Suppressor macrophage treated with lipopolysaccharide for 4 hours (primary cell): ENCODE data around the gene TOM1L2.

Experiments used
- DNase-seq: peaks from one replicate; pipeline ENCODE4 v3.0.0-alpha.2; 2020

TOM1L2 gene

DNA sequence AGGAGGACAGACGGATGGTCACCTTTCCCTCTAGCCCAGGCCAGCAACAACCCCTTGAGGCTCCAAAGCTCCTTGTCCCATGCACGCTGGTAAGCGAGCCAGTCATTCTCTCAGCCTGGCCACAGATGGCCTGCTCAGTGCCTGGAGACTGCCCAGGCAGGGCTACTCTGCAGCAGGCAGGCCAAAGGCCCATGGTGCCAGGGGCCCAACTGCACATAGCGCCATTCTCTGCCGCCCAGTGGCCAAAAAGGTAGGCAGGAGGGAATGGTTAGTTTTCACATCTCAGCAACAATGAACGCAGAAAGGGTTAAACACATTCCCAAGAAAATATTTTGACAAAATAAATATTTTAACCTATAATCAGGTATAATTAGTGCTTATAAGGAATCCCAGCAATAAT is 127.7 kb downstream of the TOM1L2 start:
- no peak for DNase-seq

DNA sequence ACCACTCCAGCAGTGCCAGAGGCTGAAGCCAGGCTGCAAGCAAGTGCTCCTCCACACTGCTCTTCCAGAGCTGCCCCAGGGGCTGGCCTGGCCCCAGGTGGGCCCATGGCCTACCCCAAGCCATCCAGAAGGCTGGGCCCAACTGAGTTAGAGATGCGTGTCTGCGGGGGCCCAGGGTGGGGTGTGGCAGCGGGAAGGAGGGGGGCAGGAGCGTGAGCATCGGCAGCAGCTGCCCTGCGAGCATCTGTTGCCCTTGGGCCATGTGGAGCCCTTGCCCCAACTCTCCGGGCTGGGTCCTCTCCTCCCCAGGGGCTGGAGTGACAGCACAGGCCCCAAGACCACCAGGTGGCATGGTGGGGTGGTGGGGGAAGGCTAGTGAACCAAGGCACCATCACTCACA is 128.1 kb downstream of the TOM1L2 start:
- no peak for DNase-seq

DNA sequence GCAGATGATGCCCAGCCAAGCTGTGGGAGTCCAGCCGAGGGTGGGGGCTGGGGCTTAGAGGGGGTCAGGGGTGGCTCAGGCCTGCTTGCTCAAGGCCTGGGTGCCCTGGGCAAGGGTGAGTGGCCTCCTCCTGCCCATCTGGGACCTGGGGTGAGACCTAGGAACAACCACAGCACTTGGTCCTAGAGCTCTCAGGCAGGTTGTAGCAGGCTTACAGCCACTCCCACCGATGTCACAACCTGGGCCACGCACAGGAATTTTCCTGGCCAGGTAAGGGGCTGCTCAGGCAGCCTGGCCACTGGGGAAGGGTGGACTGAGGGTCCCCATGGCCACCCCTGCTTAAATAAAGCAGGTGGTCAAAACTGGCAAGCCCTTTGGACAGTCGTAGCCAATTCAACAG is 129.1 kb downstream of the TOM1L2 start:
- no peak for DNase-seq

DNA sequence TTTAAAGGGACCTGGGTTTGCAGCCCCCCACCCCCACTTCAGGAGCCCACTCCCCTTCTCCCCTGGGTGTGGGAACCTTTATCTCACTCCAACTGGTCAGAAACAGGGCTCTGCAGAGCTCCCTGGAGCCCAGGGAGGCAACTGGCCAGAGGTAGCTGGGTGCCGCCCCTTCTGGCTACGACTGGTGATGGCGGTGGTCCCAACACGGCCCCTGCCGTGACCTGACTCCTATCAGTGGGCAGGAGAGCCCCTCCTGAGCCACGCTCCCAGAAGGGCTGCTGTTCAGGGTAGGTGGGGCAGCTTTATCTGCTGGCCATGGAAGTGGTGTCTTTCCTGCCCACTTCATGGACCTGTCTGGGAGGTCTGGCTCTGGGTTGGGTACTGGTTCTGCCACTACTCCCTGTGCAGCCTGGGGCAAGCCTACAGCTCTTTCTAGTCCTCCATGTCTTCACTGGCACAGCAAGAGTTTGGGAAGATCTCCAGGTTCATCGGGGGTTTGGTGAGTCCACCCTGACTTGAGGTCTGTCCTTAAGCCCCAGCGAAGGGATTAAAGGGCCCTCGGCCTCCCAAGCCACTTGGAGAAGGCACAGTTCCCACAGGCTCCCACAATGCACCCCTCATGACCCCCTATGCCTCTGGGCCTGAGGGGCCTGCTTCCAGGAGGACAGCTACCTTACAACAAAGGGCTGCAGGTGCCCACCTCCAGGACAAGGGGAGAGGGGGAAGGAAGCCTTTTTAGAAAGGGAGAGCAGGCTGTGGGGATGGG is 129.9 kb downstream of the TOM1L2 start:
- DNase-seq = no peak

DNA sequence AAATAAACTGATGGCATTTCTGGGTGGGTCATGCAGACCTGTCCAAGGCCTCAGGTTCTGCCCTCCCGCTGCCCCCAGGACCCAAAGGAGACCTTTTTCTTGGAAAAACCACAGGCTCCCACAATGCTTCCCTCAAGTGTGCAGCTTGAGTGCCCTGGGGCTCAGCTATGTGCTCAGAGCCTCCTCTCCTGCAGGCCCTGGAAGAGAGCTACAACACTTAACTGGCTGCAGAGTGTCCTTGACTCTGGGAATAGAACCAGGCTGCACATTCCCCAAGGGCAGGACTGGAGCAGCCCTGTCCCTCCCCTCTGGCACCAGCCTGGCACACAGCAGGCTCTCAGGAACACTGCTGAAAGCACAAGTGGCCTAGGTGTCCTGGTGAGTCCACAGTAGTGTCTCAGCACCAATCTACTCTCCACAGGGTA is 130.6 kb downstream of the TOM1L2 start:
- no peak for DNase-seq

DNA sequence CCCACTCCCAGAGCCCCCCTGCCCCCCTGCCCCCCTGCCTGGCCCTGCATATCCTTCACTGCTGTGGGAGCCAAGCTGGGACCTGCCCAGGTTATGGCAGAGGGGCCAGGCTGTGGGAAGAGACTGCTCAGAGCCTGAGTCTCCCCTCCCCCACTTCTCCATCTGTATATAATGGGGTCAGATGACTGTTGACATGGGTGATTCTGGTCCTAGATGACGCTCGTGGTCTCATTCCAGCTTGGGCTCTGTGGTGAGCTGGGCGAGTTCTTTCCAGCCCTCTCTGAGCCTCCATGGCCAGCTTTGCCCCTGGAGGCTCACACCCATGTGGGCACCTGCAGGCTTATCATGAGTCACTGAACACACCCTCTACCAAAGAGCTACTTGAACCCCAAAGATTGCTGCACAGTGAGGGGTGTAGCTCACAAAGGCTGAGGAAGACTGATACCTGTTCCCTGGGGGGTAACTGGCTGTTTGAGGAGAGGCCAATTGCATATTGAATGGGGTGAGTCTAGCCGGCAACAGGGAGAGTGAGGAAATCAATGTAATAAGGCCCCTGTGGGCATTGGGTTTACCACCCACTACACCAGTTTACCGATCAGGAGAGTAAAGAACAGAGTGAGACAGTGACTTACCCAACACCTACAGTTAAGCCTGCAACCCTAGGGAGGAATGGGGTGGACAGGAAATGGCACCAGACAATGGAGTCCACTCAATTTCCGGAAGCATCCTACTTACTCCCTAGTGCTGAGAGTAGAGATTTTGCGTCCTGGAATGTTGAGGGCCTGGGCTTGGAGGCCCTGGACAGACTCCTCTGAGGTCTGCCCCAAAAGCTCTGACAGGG is 131.2 kb downstream of the TOM1L2 start:
- DNase-seq = peak; percentile 58

DNA sequence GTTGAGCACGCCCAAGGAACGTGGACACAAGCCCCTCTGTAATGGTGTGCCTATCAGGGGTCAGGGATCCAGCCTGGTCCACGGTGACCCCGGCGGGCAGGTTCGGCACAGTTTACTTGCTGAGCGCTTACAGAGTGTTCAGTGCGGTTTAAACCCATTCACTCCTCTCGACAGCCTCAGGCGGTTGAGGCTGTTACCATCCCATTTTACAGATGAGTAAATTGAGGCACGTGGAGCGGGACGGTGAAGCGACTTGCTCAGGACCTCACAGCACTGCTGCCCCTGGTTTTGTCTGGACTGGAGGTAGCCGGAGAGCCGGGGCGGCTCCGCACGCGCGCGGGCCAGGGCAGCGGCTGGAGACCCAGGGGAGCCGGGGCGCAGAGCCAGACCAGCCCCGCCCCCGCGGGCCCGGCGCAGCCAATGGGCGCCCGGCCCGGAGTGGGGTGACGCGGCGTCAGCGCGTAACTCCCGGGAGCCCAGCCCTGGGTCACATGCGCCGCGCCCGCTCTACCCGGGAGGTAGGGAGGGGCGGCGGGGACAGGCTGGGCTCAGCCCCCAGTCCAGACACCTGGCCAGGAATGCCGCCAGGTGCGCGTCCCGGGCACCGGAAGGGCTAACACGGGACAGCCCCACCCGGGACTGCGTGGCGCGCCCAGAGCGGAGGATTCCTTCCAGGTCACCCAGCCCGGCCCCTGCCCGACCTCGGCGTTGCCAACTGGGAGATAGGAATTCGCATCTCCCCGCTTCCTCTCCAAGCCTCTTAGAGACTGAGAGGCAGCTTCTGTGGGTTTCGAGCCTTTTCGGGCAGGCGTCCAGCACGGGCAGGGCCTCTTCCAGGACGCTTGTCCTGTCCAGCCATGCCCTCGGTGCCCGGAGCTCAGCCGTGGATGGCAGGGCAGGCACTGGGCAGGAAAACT is 132.2 kb downstream of the TOM1L2 start:
- peak; percentile 93 for DNase-seq

DNA sequence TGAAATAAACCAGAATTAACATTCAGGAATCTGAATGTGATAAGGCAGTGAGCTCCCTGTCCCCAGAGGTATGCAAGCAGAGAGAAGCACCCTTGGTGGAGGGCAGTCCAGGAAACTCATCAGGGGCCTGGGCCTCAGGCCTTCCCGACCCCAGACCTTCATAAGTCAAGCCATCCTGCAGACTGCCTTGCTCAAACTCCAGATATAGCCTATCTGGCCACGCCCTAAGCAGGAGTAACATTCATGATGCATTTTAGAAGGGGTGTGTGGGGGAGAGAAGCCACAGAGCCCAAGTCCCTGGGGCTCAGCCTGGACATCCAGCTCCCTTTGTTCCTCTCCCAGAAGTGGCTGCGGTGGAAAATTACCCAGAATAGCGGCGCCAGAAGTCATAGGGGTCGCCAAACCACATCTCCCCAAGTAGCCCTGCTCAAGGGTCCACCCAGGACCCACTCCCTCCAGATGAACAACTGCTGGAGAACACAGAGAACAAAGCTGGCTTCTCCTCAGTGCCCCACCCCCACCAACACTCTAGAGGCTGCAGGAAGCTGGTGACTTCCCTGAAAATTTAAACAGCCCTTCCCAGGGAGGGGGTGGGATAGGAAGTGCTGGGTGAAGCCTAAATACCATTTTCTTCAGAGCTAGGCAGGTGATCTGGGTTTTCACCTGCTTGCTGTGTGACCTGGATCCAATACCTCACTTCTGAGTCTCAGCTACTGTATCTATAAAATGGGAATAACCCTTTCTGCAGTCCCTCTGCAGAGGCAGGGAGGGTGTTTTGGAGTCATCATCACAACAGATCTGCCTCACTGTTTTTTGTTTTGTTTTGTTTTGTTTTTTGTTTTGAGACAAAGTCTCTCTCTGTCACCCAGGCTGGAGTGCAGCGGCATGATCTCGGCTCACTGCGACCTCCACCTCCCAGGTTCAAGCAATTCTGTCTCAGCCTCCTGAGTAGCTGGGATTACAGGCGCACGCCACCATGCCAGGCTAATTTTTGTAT is 133.9 kb downstream of the TOM1L2 start:
- DNase-seq = peak; percentile 66

DNA sequence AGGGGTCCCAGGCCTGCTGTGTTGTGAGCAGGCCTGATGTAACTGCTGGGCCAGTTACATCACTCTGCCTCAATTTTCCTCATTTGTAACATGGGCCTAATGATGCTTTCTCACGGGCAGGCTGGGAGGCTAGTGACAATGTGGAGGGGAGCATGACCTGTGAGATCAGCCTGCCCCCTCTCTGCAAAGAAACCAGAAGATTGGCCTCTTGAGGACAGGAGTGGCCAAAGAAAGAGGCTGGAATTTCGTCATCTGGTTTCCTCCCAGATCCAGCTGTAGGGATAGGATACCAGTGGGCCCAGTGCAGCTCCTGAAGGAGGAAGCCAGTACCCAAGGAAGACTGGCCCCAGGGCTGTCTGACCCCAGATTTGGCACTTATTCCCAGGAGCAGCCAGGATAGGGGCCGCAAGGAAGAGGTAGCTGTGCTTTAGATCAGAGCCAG is 134.8 kb downstream of the TOM1L2 start:
- peak; percentile 67 for DNase-seq

DNA sequence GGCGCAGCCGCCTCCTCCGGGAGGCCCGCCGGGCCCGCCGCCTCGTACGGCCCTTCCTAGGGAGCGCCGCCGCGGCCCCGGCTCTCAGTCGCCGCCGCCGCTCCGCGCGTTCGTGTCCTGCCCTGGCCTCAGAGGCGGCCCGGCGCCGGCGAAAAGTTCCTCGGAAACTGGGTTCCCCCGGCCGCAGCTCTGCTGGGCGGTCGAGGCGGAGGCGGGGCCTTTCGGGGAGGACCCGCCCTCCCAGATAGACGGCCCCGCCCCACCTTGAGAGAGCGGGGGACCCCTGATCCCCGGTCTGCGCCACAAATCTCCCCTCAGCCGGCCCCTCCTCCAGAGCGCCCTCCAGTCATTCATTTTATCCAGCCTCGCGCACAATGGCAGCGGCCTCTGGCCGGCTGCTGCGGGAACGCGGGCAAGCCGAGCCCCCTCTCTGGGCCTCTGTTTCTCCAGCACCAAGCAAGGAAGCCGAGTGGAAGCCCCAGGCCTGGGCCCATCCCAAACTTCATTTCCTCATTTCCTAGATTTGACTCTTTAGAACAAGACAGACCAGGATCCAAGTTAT is 135.3 kb downstream of the TOM1L2 start, which contains the start of gene SREBF1:
Gene SREBF1, minus strand, starts transcription at position 169 of the 562 bp plus-strand sequence. CDS start 169 bp downstream, outside the sequence.
- DNase-seq = peak; percentile 72

DNA sequence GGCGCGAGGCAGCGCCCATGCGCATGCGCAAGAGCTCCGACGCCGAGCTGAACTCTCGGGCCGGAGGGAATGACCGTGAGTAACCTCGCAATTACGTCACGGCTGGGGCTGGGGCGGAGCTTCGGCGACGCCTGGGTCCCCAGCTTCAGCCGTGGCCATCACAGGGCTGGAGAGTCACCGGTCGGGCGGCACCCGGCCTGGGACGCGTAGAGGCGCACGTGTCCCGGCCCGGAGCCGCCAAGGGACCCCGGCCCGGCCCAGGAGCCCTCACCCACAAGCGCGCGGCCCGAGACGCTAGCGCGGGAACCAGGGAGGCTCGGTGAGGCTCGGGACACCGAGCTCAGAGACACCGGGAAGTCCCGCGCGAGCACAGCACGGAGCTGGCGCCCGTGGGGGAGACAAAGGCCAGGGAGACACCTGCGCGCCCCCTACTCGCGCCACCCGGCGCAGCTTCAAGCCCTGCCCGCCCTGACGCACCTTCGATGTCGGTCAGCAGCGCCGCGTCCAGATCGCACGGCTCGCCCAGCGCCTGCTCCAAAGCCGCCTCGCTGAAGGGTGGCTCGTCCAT is 135.9 kb downstream of the TOM1L2 start:
- peak; percentile 100 for DNase-seq

DNA sequence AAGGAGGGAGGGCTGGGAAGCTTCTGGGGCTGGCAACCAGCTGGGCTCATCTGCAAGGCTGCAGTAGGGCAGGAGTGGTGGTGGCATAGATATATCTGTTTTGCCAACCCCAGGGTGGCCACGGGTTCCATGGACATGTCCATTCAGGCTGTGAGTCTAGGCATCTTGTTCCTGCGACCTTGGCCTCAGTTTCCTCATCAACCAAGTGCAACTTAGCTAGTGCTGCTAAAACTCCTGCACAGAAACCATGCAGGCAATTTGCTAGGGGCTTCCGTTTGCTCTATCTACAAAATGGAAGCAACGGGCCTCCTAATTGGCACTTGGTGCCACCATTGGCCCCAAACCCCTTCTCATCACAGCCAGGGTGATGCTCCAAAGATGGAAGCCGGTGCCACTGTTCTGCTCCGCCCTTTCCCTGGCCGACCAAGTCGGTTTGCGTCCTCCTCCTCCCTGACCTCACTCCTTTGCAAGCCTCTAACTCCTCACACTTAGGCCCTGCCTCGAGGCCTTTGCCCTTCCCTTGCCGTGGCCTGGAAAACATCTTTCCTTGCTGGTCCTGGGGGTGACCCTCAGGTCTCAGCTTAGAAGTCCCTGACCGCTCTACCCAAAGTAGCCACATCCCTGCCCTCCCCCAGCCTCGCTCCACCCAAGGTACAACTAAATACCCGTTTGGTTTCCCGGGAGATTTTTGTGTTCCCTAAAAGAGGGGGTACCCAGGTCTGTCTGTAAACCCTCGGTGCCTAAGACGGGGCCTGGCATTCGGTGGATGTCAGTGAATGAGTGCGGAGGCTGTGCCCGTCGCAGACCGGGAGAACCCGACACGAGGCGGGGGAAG is 136.6 kb downstream of the TOM1L2 start:
- DNase-seq = no peak

DNA sequence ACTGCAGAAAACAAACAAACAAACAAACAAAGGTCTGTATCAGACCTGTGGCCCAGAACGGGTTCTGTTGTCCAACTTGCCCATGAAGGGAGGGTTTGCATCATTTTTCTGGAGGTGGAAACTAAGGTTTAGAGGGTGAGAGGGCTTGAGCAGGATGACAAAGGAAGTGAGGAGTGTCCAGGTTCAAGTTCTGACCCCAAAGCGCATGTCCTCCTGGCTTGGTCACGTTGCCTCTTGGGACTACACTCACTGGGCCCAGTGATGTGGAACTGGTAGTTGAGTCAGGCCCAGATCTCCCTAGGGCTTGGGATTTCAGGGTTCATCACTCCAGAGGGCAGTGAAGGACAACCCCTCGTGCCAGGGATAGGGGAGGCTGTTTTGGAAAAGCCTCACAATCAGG is 137.2 kb downstream of the TOM1L2 start:
- no peak for DNase-seq

DNA sequence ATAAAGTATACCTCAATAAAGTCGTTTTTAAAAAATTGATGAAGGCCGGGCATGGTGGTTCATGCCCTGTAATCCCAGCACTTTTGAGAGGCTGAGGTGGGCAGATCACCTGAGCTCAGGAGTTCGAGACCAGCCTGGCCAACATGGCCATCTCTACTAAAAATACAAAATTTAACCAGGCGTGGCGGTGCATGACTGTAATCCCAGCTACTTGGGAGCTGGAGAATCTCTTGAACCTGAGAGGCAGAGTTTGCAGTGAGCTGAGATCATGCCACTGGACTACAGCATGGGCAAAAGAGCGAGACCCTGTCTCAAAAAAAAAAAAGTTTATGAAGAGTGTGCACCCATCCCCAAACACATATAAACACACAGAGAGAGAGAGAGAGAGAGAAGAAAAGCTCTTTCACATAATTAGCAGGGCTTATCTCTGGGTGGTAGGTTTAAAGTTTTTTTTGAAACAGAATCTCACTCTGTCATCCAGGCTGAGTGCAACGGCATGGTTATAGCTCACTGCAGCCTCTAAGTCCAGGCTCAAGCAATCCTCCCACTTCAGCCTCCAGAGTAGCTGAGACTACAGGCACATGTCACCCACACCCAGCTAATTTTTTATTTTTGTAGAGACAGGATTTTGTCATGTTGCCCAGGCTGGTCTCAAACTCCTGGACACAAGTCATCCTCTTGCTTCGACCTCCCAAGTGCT is 138.4 kb downstream of the TOM1L2 start:
- no peak for DNase-seq

DNA sequence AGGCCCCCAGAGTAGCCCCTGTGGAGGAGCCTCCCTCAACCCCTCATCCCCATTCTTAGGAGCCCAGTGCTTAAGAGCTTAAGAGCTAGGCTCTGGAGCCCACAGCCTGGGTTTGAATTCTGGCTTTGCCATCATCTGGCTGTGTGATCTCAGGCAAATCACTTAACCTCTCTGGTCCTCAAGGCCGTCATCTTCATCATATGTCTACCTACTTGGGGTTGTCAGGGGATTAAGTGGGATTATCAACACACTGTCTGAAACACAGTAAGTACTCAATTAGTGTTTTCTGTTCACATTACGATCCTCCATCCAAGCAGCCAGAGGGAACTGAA is 140.2 kb downstream of the TOM1L2 start:
- DNase-seq = no peak

DNA sequence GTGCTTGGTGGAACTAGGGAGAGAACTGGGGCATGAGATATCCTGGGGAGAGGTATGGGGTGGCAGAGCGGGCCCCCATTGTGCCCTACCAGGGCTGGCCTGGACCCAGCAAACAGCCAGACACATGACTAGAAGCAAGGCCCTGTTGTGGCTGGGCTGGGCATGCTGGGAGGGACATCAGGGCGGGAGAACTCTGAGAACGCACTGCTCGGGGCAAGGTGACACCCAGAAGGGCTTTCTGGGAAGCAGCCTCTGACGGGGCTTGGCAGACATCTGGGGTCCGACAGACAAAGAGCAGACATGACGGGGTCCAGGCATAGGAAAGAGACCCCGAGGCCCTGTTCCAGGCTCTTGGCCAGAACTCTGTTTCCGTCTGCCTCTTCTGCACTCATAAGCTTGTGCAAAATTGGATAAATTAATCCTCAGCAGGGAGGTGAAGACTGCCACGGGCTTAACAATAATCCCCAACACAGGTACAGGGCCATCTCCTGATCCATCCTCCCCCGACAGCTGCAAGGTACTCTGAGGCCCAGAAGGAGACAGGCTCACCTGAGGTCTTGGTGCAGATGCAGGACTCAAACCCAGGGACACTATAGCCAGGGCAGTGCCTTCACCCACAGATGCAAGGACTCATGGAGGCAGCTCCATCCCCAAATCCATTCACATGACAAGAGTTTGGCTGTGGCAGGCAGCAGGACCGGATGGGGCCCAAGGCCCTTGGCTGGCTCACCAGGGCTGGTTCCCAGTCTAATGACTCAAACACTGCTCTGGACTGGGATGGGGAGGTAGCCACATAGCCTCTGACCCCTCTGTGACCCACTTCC is 140.8 kb downstream of the TOM1L2 start:
- DNase-seq = no peak

DNA sequence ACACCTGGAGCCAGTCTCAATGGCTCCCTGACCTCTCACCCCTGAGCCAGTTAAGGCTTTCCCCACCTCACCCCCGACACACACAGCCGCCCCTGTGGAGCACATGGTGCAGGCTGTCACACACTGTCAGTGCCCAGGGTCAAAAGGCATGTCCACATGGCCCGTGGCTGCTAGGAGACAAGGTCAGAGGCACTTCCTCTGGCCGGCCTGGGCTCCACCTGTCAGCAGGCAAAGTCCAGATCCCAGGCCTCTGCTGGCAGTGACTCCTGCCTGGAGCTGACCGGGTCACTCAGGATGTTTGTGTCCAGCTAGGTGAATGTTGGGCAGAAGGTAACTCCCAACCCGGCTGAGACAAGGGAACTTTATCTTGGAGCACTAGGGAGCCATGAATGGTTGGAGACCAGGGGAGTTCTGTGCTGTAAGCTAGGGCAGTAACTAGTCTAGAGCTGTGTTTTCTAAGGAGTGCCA is 141.4 kb downstream of the TOM1L2 start:
- DNase-seq = no peak

DNA sequence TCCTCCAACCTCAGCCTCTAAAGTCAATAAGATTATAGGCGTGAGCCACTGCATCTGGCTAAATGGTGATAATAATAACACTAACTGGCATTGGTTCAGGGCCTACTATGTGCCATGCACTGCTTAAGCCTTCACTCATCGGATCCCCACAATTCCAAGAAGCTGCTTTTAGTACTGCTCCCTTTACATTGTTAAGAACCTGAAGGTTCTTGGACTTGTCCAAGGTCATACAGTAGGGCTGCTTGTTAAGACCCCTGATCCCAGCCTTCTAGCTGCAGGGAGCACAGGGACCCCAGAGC is 142.0 kb downstream of the TOM1L2 start:
- DNase-seq = no peak
